Loucy (cell line): Measurements from ENCODE around the gene NTF4.
A peak's percentile ranks its signal among the peaks of the same experiment; 100 is the strongest.

ENCODE experiments used
- H2AFZ ChIP-seq: fragments of 200-600 bp; sonication (generic); 2 replicates; pipeline ENCODE4 v1.6.0; 2016; ENCODE audit warnings: antibody characterized with exemption, mild to moderate bottlenecking, low read length, moderate library complexity
- H3F3A ChIP-seq: fragments of 200-600 bp; 2 replicates; pipeline ENCODE4 v1.6.0; 2016; ENCODE audit warnings: antibody characterized with exemption, low read depth, mild to moderate bottlenecking
- H3K27me3 ChIP-seq: fragments of 200-600 bp; sonication (generic); 2 replicates; pipeline ENCODE4 v1.6.1; 2014; ENCODE audit warnings: low read length, mild to moderate bottlenecking; ENCODE audit not compliant: insufficient read depth, poor library complexity, severe bottlenecking
- H3K36me3 ChIP-seq: fragments of 200-600 bp; sonication (generic); 2 replicates; pipeline ENCODE4 v1.6.1; 2016; ENCODE audit warnings: low read length; ENCODE audit not compliant: insufficient read depth
- H3K4me1 ChIP-seq: fragments of 200-600 bp; sonication (generic); 2 replicates; pipeline ENCODE4 v1.5.1; 2014; ENCODE audit warnings: low read length, mild to moderate bottlenecking; ENCODE audit not compliant: insufficient read depth, poor library complexity, severe bottlenecking
- H3K4me2 ChIP-seq: fragments of 200-600 bp; sonication (generic); 2 replicates; pipeline ENCODE4 v1.6.0; 2014; ENCODE audit warnings: antibody characterized with exemption, low read length, low read depth, mild to moderate bottlenecking; ENCODE audit not compliant: poor library complexity, severe bottlenecking
- H3K4me3 ChIP-seq: fragments of 200-600 bp; sonication (generic); 2 replicates; pipeline ENCODE4 v1.5.1; 2014; ENCODE audit warnings: low read length, mild to moderate bottlenecking, mixed read lengths; ENCODE audit not compliant: poor library complexity, severe bottlenecking
- H3K79me2 ChIP-seq: fragments of 200-600 bp; sonication (generic); 2 replicates; pipeline ENCODE4 v1.6.1; 2014; ENCODE audit warnings: low read length; ENCODE audit not compliant: insufficient read depth
- H3K9ac ChIP-seq: fragments of 200-600 bp; sonication (generic); 2 replicates; pipeline ENCODE4 v1.6.0; 2014; ENCODE audit warnings: mild to moderate bottlenecking, low read depth, low read length, moderate library complexity; ENCODE audit not compliant: poor library complexity, severe bottlenecking
- H3K9me2 ChIP-seq: fragments of 200-600 bp; sonication (generic); replicated peaks from 2 replicates; pipeline ENCODE4 v1.6.1; 2016; ENCODE audit warnings: low read depth, low read length, mixed read lengths
- H3K9me3 ChIP-seq: fragments of 200-600 bp; sonication (generic); 2 replicates; pipeline ENCODE4 v1.6.1; 2014; ENCODE audit warnings: mild to moderate bottlenecking, antibody characterized with exemption, low read length, low read depth; ENCODE audit not compliant: insufficient read depth
- H4K20me1 ChIP-seq: fragments of 200-600 bp; sonication (generic); 2 replicates; pipeline ENCODE4 v1.6.0; 2014; ENCODE audit warnings: antibody characterized with exemption, low read length, mild to moderate bottlenecking; ENCODE audit not compliant: insufficient read depth, poor library complexity, severe bottlenecking
- EZH2phosphoT487 ChIP-seq: fragments of 200-600 bp; IDR thresholded peaks from 2 replicates; pipeline ENCODE4 v1.6.1; 2018; ENCODE audit warnings: antibody characterized with exemption, mild to moderate bottlenecking, moderate library complexity, borderline replicate concordance
- TF ChIP-seq, protein P1 (sequence below): fragments of 200-600 bp; sonication (generic); conservative IDR thresholded peaks from 2 replicates; pipeline ENCODE4 v1.5.1; 2014; ENCODE audit warnings: mild to moderate bottlenecking, antibody characterized with exemption, low read length

The NTF4 gene

DNA sequence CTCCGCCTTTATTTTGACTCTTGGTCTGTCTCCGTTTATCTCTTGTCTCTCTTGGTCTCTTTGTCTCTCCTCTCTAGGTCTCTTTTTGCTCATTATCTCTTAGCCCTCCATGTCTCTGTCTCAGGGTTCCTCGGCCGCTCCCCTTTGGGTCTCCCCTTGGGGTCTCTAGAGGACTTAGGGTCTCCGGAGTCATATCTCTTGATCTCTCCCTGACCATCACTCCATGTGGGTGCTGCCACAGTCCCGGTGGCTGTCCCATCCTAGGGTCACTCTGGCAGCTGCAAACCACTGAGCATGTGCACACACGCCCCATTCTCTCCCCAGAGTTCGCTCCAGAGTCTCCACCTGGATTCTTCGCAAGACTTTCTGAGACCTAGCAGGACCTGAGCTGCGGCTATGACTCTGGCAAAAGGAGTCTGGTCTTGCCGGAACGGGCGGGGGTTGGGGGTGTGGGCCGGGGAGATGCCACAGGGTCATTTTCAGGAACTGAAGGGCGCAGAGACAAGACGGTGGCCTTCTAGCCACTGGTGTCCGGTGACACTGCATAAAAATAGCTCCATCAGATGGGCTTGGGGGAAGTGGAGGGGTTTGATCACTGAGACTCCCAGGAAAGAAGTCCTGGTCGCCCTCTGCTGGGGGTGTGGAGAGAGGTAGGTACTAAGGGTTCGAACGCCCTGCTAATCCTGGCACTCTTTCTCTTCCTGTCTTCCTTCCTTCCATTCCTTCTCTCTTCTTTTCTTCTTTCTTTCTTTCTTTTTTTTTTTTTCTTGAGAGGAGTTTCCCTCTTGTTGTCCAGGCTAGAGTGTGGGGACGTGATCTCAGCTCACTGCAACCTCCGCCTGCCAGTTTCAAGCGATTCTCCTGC, 9.1 kb upstream of the NTF4 start:
- no peaks in the 10 kb centered on the region for H3K9me2 ChIP-seq
- H3K79me2 ChIP-seq: no peaks in the 10 kb centered on the region
- H3K4me1 ChIP-seq: no peaks in the 10 kb centered on the region
- no peaks in the 10 kb centered on the region for H3K36me3 ChIP-seq
- H3K4me3 ChIP-seq: no peak overlapping the region
- H4K20me1 ChIP-seq: no peaks in the 10 kb centered on the region
- H3K27me3 ChIP-seq: no peaks in the 10 kb centered on the region
- TF ChIP-seq, protein P1, sequence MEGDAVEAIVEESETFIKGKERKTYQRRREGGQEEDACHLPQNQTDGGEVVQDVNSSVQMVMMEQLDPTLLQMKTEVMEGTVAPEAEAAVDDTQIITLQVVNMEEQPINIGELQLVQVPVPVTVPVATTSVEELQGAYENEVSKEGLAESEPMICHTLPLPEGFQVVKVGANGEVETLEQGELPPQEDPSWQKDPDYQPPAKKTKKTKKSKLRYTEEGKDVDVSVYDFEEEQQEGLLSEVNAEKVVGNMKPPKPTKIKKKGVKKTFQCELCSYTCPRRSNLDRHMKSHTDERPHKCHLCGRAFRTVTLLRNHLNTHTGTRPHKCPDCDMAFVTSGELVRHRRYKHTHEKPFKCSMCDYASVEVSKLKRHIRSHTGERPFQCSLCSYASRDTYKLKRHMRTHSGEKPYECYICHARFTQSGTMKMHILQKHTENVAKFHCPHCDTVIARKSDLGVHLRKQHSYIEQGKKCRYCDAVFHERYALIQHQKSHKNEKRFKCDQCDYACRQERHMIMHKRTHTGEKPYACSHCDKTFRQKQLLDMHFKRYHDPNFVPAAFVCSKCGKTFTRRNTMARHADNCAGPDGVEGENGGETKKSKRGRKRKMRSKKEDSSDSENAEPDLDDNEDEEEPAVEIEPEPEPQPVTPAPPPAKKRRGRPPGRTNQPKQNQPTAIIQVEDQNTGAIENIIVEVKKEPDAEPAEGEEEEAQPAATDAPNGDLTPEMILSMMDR: peak; percentile 46
- no peak for TF ChIP-seq EZH2phosphoT487
- no peak overlapping the region for H3K4me2 ChIP-seq
- no peaks in the 10 kb centered on the region for H3K9me3 ChIP-seq
- no peaks in the 10 kb centered on the region for H3F3A ChIP-seq
- H2AFZ ChIP-seq: no peak overlapping the region
- no peak overlapping the region for H3K9ac ChIP-seq

DNA sequence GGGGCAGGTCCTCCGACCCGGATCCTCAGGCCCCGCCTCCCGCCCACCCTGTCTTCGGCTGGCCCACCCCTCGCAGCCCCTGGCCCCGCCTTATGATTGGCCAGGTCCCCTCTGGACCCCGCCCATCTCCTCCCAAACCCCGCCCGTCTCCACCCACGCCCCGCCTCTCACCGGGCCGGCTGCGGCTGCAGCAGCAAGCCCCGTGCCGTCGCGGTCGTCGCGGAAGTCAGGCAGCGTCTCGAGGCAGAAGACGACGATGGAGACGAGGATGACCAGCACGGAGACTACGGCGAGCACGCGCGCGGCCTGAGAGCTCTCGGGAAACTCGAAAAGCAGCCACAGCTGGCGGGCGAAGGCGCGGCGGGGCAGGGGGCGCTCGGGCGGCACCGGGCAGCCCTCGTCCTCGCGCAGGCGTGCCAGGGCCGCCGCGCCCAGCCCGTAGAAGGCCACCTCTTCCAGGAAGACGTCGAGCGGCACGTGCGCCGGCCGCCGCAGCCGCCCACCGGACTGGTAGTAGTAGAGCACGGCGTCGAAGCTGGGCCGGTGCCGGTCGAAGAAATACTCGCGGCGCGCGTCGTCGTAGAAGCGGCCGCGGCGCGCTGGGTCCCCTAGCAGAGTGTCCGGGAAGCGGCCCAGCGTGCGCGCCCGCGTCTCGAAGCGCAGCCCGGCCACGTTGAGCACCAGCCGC, 7.4 kb upstream of the NTF4 start:
- Histone ChIP-seq H2AFZ (no peak overlapping the region), H4K20me1 (no peaks in the 10 kb centered on the region), H3K4me2 (no peak overlapping the region), H3K4me1 (no peaks in the 10 kb centered on the region), H3K27me3 (no peaks in the 10 kb centered on the region), H3K36me3 (no peaks in the 10 kb centered on the region), H3F3A (no peaks in the 10 kb centered on the region), H3K9ac (no peak overlapping the region), H3K9me2 (no peaks in the 10 kb centered on the region), H3K4me3 (no peak overlapping the region), H3K79me2 (no peaks in the 10 kb centered on the region), H3K9me3 (no peaks in the 10 kb centered on the region)
- TF ChIP-seq, protein P1: no peak
- no peak for TF ChIP-seq EZH2phosphoT487

DNA sequence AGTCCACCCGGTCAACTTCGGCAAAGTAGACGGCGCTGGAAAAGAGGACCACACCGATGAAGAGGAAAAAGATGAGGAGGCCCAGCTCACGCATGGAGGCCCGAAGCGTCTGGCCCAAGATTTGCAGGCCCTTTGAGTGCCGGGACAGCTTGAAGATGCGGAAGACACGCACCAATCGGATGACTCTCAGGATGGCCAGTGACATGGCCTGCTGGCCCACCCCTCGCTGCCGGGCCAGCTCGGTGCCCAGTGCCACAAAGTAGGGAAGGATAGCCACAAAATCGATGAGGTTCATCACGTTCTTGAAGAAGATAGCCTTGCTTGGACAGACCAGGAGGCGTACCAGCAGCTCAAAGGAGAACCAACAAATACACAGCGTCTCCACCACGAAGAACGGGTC, 5.8 kb upstream of the NTF4 start:
- no peaks in the 10 kb centered on the region for H4K20me1 ChIP-seq
- H3K4me2 ChIP-seq: no peak overlapping the region
- no peaks in the 10 kb centered on the region for H3K9me3 ChIP-seq

More for the DNA sequence above, 5.8 kb upstream of the NTF4 start:
- Histone ChIP-seq H3K4me1 (no peaks in the 10 kb centered on the region), H3K9me2 (no peaks in the 10 kb centered on the region), H3F3A (no peaks in the 10 kb centered on the region), H2AFZ (no peak overlapping the region), H3K27me3 (no peaks in the 10 kb centered on the region), H3K4me3 (no peak overlapping the region), H3K36me3 (no peaks in the 10 kb centered on the region), H3K79me2 (no peaks in the 10 kb centered on the region), H3K9ac (no peak overlapping the region)
- TF ChIP-seq EZH2phosphoT487: no peak
- TF ChIP-seq, protein P1: no peak
